ENCODE results near the gene OR4N5. TPM values are rescaled to one million over a fixed set of nuclear protein-coding genes. Genes with fewer than 3 reads are reported as not detected.
"Not testable (repeated sequence)": the region's sequence is repeated elsewhere in the genome, so short reads cannot be mapped to it uniquely, and the experiment has no call there.

OR4N5 gene, protein sequence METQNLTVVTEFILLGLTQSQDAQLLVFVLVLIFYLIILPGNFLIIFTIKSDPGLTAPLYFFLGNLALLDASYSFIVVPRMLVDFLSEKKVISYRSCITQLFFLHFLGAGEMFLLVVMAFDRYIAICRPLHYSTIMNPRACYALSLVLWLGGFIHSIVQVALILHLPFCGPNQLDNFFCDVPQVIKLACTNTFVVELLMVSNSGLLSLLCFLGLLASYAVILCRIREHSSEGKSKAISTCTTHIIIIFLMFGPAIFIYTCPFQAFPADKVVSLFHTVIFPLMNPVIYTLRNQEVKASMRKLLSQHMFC
- total RNA-seq (ENCODE audit: low replicate concordance): not detected in 2 replicates

DNA sequence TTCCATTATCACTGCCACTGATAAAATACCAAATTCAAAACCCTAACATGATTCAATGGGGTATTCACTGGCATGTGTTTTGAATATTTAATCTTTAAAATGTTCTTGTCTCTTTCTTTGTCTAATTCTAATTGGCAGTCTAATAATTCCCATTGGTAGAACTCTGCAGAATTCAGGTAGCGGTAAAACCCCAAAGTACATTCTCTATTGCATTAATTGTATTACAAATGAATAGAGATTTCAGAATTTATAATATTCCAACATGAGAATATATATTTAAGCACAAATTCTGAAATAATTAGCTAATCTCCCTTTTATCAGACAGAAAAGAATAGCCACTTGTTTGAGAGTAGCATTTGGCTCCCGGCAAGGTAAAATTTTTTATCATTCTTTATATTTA, at the start of gene OR4N5:
TSS of gene OR4N5 (plus strand) at position 301 of the 400 bp plus-strand sequence. CDS start 4,916 bp downstream, outside the sequence.
- no peak for DNase-seq (ENCODE audit: low read depth)
- TF ChIP-seq, protein P1, sequence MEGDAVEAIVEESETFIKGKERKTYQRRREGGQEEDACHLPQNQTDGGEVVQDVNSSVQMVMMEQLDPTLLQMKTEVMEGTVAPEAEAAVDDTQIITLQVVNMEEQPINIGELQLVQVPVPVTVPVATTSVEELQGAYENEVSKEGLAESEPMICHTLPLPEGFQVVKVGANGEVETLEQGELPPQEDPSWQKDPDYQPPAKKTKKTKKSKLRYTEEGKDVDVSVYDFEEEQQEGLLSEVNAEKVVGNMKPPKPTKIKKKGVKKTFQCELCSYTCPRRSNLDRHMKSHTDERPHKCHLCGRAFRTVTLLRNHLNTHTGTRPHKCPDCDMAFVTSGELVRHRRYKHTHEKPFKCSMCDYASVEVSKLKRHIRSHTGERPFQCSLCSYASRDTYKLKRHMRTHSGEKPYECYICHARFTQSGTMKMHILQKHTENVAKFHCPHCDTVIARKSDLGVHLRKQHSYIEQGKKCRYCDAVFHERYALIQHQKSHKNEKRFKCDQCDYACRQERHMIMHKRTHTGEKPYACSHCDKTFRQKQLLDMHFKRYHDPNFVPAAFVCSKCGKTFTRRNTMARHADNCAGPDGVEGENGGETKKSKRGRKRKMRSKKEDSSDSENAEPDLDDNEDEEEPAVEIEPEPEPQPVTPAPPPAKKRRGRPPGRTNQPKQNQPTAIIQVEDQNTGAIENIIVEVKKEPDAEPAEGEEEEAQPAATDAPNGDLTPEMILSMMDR (IDR thresholded peaks at IDR 0.05; ENCODE audit: insufficient read depth, low read length): no peak
- H3K4me3 ChIP-seq (ENCODE audit: low read depth, low read length): no peak within 1 kb of the TSS

DNA sequence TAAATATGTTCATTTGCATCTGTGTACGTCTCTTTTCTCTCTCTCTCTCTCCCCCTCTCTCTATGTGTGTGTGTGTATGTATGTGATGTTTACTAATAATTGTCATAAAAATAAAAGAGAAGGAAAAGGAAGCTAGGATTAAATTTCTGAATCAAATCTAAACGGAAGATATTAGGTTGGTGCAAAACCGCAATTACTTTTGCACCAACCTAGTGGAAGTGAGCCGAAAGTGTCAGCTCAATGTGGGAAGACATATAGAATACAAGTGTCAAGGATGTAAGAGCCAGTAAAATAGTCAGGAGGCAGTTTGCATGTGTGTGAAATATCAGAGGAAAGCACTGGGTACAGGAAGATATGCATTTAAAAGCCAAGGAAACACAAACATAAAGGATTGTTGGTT, 46.6 kb upstream of the OR4N5 start:
- DNase-seq (ENCODE audit: low read depth): no peak
- TF ChIP-seq, protein P1 (IDR thresholded peaks at IDR 0.05; ENCODE audit: insufficient read depth, low read length): no peak
- no peak overlapping the region for H3K4me3 ChIP-seq (ENCODE audit: low read depth, low read length)

DNA sequence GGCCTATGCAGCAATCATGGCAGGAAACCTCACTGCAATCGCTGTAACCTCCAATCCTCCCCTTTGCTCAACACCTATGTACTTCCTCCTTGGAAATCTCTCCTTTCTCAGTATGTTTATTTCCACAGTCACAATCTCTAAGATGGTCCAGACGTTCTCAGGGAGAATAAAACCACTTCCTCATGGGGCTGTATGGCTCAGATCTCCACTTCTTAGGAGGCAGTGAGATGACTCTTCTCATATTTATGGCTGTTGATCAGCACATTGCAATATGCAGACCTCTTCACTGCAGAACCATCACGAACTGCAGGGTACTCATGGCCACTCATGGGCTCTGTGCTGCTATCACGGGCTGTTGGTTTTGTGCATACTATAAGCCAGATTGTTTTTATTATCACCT, 45.2 kb upstream of the OR4N5 start:
- TF ChIP-seq, protein P1 (IDR thresholded peaks at IDR 0.05; ENCODE audit: insufficient read depth, low read length): no peak
- no peak for DNase-seq (ENCODE audit: low read depth)
- H3K4me3 ChIP-seq (ENCODE audit: low read depth, low read length): no peak overlapping the region

DNA sequence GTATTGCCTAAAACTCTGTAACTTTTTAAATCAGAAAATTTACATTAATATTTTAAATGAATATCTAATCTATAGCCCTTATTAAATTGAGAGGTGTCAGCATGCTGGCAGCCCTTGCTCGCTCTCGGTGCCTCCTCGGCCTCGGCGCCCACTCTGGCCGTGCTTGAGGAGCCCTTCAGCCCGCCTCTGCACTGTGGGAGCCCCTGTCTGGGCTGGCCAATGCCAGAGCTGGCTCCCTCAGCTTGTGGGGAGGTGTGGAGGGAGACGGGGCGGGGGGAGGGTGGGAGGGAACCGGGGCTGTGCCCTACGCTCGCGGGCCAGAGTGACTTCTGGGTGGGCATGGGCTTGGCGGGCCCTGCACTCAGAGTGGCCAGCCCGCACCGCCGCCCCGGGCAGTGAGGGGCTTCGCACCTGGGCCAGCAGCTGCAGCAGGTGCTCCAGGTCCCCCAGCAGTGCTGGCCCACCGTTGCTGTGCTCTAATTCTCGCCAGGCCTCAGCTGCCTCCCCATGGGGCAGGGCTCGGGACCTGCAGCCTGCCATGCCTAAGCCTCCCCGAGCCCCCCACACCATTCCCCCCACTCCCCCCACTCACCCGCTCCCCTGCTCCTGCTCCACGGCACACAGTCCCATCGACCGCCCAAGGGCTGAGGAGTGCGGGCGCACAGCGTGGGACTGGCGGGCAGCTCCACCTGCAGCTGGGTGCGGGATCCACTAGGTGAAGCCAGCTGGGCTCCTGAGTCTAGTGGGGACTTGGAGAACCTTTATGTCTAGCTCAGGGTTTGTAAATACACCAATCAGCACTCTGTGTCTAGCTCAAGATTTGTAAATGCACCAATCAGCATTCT, 39.5 kb upstream of the OR4N5 start:
- not testable (repeated sequence) for H3K4me3 ChIP-seq (ENCODE audit: low read depth, low read length); DNase-seq (ENCODE audit: low read depth)

DNA sequence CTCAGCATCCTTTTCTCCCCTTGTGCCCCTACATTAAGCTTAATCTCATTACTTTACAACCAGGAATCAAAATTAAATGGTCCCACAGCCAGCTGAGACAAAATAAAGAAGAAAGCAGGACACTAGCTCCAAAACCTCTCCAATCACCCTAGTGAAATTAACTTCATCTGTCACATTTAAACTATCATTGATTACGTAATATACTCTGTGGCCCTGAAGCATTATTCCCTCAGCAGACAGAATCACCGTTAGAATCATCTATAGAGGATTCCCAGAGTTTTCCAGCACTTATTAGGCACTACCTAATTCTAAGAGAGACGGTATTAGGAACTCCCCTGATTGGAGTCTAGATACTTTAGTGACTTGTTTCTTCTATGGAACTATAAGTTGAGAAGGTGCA, 28.2 kb upstream of the OR4N5 start, which contains the start of gene OR4K17:
TSS of gene OR4K17 (plus strand) at position 302 of the 400 bp plus-strand sequence. CDS start 6,761 bp downstream, outside the sequence.
- H3K4me3 ChIP-seq (ENCODE audit: low read depth, low read length): no peak within 1 kb of the TSS
- TF ChIP-seq, protein P1 (IDR thresholded peaks at IDR 0.05; ENCODE audit: insufficient read depth, low read length): no peak
- DNase-seq (ENCODE audit: low read depth): no peak

DNA sequence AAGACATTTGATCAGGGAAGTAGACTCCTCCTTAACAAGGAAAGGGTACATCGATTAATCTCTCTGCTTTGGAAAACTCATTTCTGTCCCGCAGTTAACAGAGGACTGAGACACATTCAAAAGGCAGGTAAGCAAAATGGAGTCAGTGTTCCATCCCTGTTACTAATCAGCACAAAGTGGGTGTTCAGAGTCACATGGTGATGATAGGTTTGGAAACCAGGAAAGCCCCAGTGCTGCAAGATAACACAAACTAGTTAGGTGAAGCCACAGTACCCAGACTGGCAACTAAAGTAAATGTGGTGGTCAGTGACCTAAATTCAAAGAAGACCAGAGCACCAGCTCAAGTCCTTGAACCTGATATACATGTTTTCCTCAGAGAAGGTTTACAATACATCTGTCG, 26.3 kb upstream of the OR4N5 start:
- TF ChIP-seq, protein P1 (IDR thresholded peaks at IDR 0.05; ENCODE audit: insufficient read depth, low read length): no peak
- DNase-seq (ENCODE audit: low read depth): no peak

DNA sequence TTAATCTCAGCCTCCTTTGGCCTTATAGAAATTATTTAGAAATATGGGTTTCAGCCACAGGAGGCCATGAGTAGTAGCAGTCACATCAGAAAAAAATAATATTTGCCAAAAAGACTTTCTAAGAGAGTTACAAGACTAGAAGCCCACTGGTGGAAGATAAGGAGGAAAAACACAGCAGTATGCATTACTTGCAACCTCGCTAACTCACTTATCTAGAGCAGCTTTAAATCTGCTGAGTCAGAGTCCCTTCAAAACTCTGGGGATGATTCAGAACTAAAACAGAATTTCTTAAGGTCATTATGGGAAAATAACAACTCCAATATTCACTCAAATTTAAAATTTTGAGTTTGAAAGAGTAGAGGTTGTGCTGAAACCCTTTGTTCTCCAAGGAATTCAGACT, 21.9 kb upstream of the OR4N5 start:
- no peak for DNase-seq (ENCODE audit: low read depth)
- no peak overlapping the region for H3K4me3 ChIP-seq (ENCODE audit: low read depth, low read length)
- TF ChIP-seq, protein P1 (IDR thresholded peaks at IDR 0.05; ENCODE audit: insufficient read depth, low read length): no peak

More for the DNA sequence above, 26.3 kb upstream of the OR4N5 start:
- no peak overlapping the region for H3K4me3 ChIP-seq (ENCODE audit: low read depth, low read length)

Measured in fibroblast of the aortic adventitia (primary cell).